ENCODE measurements around the gene NTN5.

DNA sequence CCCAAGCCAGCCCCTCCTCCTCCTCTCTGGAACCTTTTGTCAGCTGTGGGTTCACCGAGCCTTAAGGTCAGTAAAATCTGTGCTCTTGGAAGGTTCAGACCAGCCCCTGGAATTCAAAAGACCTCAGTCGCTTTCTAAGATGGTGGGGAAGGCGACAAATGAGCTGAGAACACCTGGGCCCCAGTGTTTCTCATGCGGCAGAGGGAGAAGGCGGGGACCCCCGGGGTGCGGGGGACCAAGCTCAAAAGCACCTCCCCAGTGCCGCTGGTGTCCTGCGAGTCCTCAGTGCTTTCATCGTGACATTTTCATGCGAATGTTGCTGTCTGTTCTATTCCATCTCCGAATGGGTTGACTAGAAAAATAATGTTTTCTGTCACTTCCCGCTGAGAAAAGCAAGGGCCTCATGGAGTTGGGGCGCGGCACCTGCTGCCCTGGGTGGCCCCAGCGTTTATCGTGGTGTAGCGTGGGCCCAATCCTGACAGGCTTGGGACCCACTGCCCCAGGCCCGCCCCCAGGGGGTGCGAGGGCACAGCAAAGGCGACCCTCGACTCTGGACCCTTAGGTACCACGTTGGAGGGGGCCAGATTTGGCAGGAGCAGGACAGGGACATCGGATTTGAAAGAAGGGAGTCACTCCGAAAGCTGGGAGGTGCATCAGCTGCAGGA, 751 bp upstream of the NTN5 start:
- TF ChIP-seq, protein P1, sequence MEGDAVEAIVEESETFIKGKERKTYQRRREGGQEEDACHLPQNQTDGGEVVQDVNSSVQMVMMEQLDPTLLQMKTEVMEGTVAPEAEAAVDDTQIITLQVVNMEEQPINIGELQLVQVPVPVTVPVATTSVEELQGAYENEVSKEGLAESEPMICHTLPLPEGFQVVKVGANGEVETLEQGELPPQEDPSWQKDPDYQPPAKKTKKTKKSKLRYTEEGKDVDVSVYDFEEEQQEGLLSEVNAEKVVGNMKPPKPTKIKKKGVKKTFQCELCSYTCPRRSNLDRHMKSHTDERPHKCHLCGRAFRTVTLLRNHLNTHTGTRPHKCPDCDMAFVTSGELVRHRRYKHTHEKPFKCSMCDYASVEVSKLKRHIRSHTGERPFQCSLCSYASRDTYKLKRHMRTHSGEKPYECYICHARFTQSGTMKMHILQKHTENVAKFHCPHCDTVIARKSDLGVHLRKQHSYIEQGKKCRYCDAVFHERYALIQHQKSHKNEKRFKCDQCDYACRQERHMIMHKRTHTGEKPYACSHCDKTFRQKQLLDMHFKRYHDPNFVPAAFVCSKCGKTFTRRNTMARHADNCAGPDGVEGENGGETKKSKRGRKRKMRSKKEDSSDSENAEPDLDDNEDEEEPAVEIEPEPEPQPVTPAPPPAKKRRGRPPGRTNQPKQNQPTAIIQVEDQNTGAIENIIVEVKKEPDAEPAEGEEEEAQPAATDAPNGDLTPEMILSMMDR (IDR thresholded peaks at IDR 0.05 in 8 of 11, conservative IDR thresholded peaks at IDR 0.05 in 3 of 11): no peak
- TF ChIP-seq POLR2A (IDR thresholded peaks at IDR 0.05) (no peak), POLR2AphosphoS5 (IDR thresholded peaks at IDR 0.05) (no peak)
